SU-DHL-6 (cell line): ENCODE results near the gene UBE2D4.
A peak's percentile ranks its signal among the peaks of the same experiment; 100 is the strongest.

Experiments used
- H2AFZ ChIP-seq: fragments of 200-600 bp; sonication (generic); 2 replicates; pipeline ENCODE4 v1.6.1; 2014; ENCODE audit warnings: low read depth, mild to moderate bottlenecking, moderate library complexity, mixed read lengths, antibody characterized with exemption, low read length; ENCODE audit not compliant: severe bottlenecking
- H3F3A ChIP-seq: fragments of 200-600 bp; shearing (Covaris generic); 2 replicates; pipeline ENCODE4 v1.6.0; 2016; ENCODE audit warnings: antibody characterized with exemption, mild to moderate bottlenecking; ENCODE audit not compliant: insufficient read depth
- H3K27ac ChIP-seq: fragments of 200-600 bp; sonication (generic); 2 replicates; pipeline ENCODE4 v1.5.1; 2016; ENCODE audit warnings: low read depth, mild to moderate bottlenecking, low read length, moderate library complexity, mixed read lengths
- H3K27me3 ChIP-seq: fragments of 200-600 bp; sonication (generic), shearing (Covaris generic); 2 replicates; pipeline ENCODE4 v1.6.0; 2014; ENCODE audit warnings: mild to moderate bottlenecking, low read length
- H3K36me3 ChIP-seq: fragments of 200-600 bp; sonication (generic); 2 replicates; pipeline ENCODE4 v1.6.1; 2014; ENCODE audit warnings: mild to moderate bottlenecking, low read length, mixed read lengths
- H3K4me2 ChIP-seq: fragments of 300-600, 200-600 bp; shearing (Covaris generic), sonication (generic); 2 replicates; pipeline ENCODE4 v1.6.0; 2014; ENCODE audit warnings: low read length, low read depth, mild to moderate bottlenecking; ENCODE audit not compliant: poor library complexity, severe bottlenecking
- H3K4me3 ChIP-seq: fragments of 200-600 bp; sonication (generic); 2 replicates; pipeline ENCODE4 v1.5.1; 2014; ENCODE audit warnings: antibody characterized with exemption, low read length, mild to moderate bottlenecking, mixed read lengths; ENCODE audit not compliant: insufficient read depth, poor library complexity, severe bottlenecking
- H3K79me2 ChIP-seq: fragments of 200-600 bp; sonication (generic); 2 replicates; pipeline ENCODE4 v1.6.1; 2014; ENCODE audit warnings: mild to moderate bottlenecking, low read length, moderate library complexity; ENCODE audit not compliant: insufficient read depth
- H3K9ac ChIP-seq: fragments of 200-600 bp; sonication (generic); 2 replicates; pipeline ENCODE4 v1.7.0; 2014; ENCODE audit warnings: mild to moderate bottlenecking, low read length
- H3K9me2 ChIP-seq: fragments of 200-600 bp; sonication (generic); replicated peaks from 2 replicates; pipeline ENCODE4 v1.6.1; 2014; ENCODE audit warnings: low read length; ENCODE audit not compliant: insufficient read depth
- H3K9me3 ChIP-seq: fragments of 200-600 bp; sonication (generic); 2 replicates; pipeline ENCODE4 v1.6.1; 2014; ENCODE audit warnings: low read length, mixed read lengths; ENCODE audit not compliant: insufficient read depth
- H4K20me1 ChIP-seq: fragments of 200-600 bp; sonication (generic); 2 replicates; pipeline ENCODE4 v1.6.1; 2014; ENCODE audit warnings: low read depth, mild to moderate bottlenecking, antibody characterized with exemption, low read length, moderate library complexity, mixed read lengths
- CTCF ChIP-seq: fragments of 200-600 bp; sonication (generic); IDR thresholded peaks from one replicate; pipeline ENCODE4 v1.5.1; 2017; ENCODE audit warnings: antibody characterized with exemption, mild to moderate bottlenecking, low read length, moderate library complexity; ENCODE audit not compliant: insufficient read depth, poor library complexity, severe bottlenecking
- EZH2phosphoT487 ChIP-seq: fragments of 200-600 bp; sonication (generic), shearing (Covaris generic); conservative IDR thresholded peaks from 2 replicates; pipeline ENCODE4 v1.6.1; 2018; ENCODE audit warnings: mild to moderate bottlenecking, antibody characterized with exemption, low read length, moderate library complexity, mixed read lengths

UBE2D4 gene

GRCh38 chr7:43953071-43953470, 26.8 kb downstream of the UBE2D4 start:
- Histone ChIP-seq H3K79me2 (no peaks in the 10 kb centered on the region), H3K27ac (no peak overlapping the region), H3K9me2 (no peaks in the 10 kb centered on the region), H3K4me2 (no peak overlapping the region), H3F3A (no peaks in the 10 kb centered on the region), H3K4me3 (no peak overlapping the region), H3K36me3 (no peaks in the 10 kb centered on the region), H3K9me3 (no peaks in the 10 kb centered on the region), H3K27me3 (no peaks in the 10 kb centered on the region), H3K9ac (no peak overlapping the region), H2AFZ (no peak overlapping the region), H4K20me1 (no peaks in the 10 kb centered on the region)
- TF ChIP-seq EZH2phosphoT487 (no peak), CTCF (no peak)

- Histone ChIP-seq H3K79me2 (no peaks in the 10 kb centered on the region), H3K9ac (no peak overlapping the region), H3K4me3 (no peak overlapping the region), H4K20me1 (no peaks in the 10 kb centered on the region), H3K36me3 (no peaks in the 10 kb centered on the region), H3K4me2 (no peak overlapping the region), H3K9me2 (no peaks in the 10 kb centered on the region), H3K27me3 (no peaks in the 10 kb centered on the region), H3K27ac (no peak overlapping the region), H3F3A (no peaks in the 10 kb centered on the region), H2AFZ (no peak overlapping the region), H3K9me3 (no peaks in the 10 kb centered on the region)
- TF ChIP-seq EZH2phosphoT487 (no peak), CTCF (peak; percentile 50)
Measured at GRCh38 chr7:43954524-43955228, 28.4 kb downstream of the UBE2D4 start.

GRCh38 chr7:43956027-43956426, 29.8 kb downstream of the UBE2D4 start:
- H2AFZ ChIP-seq = no peak overlapping the region
- no peaks in the 10 kb centered on the region for H4K20me1 ChIP-seq
- TF ChIP-seq CTCF = no peak
- no peak overlapping the region for H3K4me3 ChIP-seq
- H3K27me3 ChIP-seq = no peaks in the 10 kb centered on the region
- H3K9ac ChIP-seq = no peak overlapping the region
- H3K9me3 ChIP-seq = no peaks in the 10 kb centered on the region
- H3K36me3 ChIP-seq = no peaks in the 10 kb centered on the region
- no peaks in the 10 kb centered on the region for H3F3A ChIP-seq
- H3K27ac ChIP-seq = no peak overlapping the region
- H3K4me2 ChIP-seq = no peak overlapping the region
- H3K9me2 ChIP-seq = no peaks in the 10 kb centered on the region
- no peaks in the 10 kb centered on the region for H3K79me2 ChIP-seq
